ENCODE results near the gene SDCBP2. TPM values are rescaled to one million over a fixed set of nuclear protein-coding genes. Genes with fewer than 3 reads are reported as not detected.

The SDCBP2 gene
- total and polyA plus RNA-seq, 2 experiments from 2014 or later, result 3.2 to 5.3 TPM

- ATAC-seq, result no peak
These were observed 48.5 kb downstream of the SDCBP2 start for GRCh38 chr20:1280195-1281102.

GRCh38 chr20:1278993-1279392, 49.9 kb downstream of the SDCBP2 start:
- no peak overlapping the region for H3K4me2 ChIP-seq
- no peak for TF ChIP-seq ZNF331 (CRISPR knock-in tag; IDR thresholded peaks at IDR 0.05; ENCODE audit: low read depth)
- TF ChIP-seq STAT1 (IDR thresholded peaks at IDR 0.05; ENCODE audit: unreplicated experiment), result no peak
- no peak for TF ChIP-seq CREB1 (CRISPR knock-in tag; IDR thresholded peaks at IDR 0.05; ENCODE audit: low read depth)
- TF ChIP-seq ZNF114 (CRISPR knock-in tag; IDR thresholded peaks at IDR 0.05), result no peak
- no peak for TF ChIP-seq CTCF (conservative IDR thresholded peaks at IDR 0.05; ENCODE audit: low read depth in 2 of 2)
- no peak for TF ChIP-seq JUNB (IDR thresholded peaks at IDR 0.05; ENCODE audit: unreplicated experiment)
- no peak for TF ChIP-seq POLR2AphosphoS5 (IDR thresholded peaks at IDR 0.05; ENCODE audit: low read depth)
- TF ChIP-seq ETS1 (IDR thresholded peaks at IDR 0.05), result no peak
- TF ChIP-seq EZH2 (IDR thresholded peaks at IDR 0.05; ENCODE audit: low read depth, unreplicated experiment), result no peak
- no peak for TF ChIP-seq NANOG (IDR thresholded peaks at IDR 0.05; ENCODE audit: borderline replicate concordance)
- TF ChIP-seq REST (IDR thresholded peaks at IDR 0.05; ENCODE audit: unreplicated experiment), result no peak

More at GRCh38 chr20:1280195-1281102, 48.5 kb downstream of the SDCBP2 start:
- Histone ChIP-seq H3K79me2 (replicated peaks; ENCODE audit: insufficient read depth) (no peaks in the 10 kb centered on the region), H4K20me1 (replicated peaks; ENCODE audit: insufficient read depth) (0 out of 2 replicates have a peak, but pooled peaks cover 3% of the 10 kb centered on the region), H3K36me3 (ENCODE audit: insufficient read depth) (no peaks in the 10 kb centered on the region), H3K27ac (ENCODE audit: low read depth) (no peak overlapping the region), H3F3A (replicated peaks; ENCODE audit: low read depth) (no peaks in the 10 kb centered on the region), H3K4me2 (no peak overlapping the region), H3K27me3 (ENCODE audit: insufficient read depth) (no peaks in the 10 kb centered on the region), H2AFZ (no peak overlapping the region), H3K4me3 (no peak overlapping the region), H3K4me1 (ENCODE audit: insufficient read depth) (no peaks in the 10 kb centered on the region), H3K9me2 (ENCODE audit: insufficient read depth) (no peaks in the 10 kb centered on the region)
- no peak for TF ChIP-seq ZNF331 (CRISPR knock-in tag; IDR thresholded peaks at IDR 0.05; ENCODE audit: low read depth)
- Mint-ChIP-seq H3K9me3 (no peaks in the 10 kb centered on the region), H3K36me3 (ENCODE audit: low read depth) (no peaks in the 10 kb centered on the region), H3K4me3 (no peak overlapping the region), H3K4me1 (no peaks in the 10 kb centered on the region), H3K27ac (no peak overlapping the region), H3K27me3 (ENCODE audit: insufficient read depth, low read depth, poor library complexity) (no peaks in the 10 kb centered on the region)
- no peak for DNase-seq (ENCODE audit: low spot score)

More at GRCh38 chr20:1278993-1279392, 49.9 kb downstream of the SDCBP2 start:
- Mint-ChIP-seq H3K36me3 (ENCODE audit: low read depth) (no peaks in the 10 kb centered on the region), H3K9me3 (no peaks in the 10 kb centered on the region), H3K4me3 (no peak overlapping the region), H3K27ac (no peak overlapping the region), H3K4me1 (peaks cover 2% of the 10 kb centered on the region; the same call in 2 of the 3 replicates), H3K27me3 (ENCODE audit: insufficient read depth, low read depth, poor library complexity) (peaks cover 3% of the 10 kb centered on the region)
- Histone ChIP-seq H3K27me3 (ENCODE audit: insufficient read depth) (no peaks in the 10 kb centered on the region), H3K9me2 (ENCODE audit: insufficient read depth) (no peaks in the 10 kb centered on the region), H4K20me1 (replicated peaks; ENCODE audit: insufficient read depth) (0 out of 2 replicates have a peak, but pooled peaks cover 3% of the 10 kb centered on the region), H3K79me2 (replicated peaks; ENCODE audit: insufficient read depth) (no peaks in the 10 kb centered on the region), H2AFZ (no peak overlapping the region), H3K36me3 (ENCODE audit: insufficient read depth) (no peaks in the 10 kb centered on the region), H3K27ac (ENCODE audit: low read depth) (no peak overlapping the region), H3K4me1 (ENCODE audit: insufficient read depth) (no peaks in the 10 kb centered on the region), H3F3A (replicated peaks; ENCODE audit: low read depth) (no peaks in the 10 kb centered on the region), H3K4me3 (no peak overlapping the region)
- DNase-seq (ENCODE audit: low spot score) (no peak), ATAC-seq (no peak)

Measured in GM23338 (cell line).